ENCODE results near the gene AGXT2. TPM values are rescaled to one million over a fixed set of nuclear protein-coding genes. Genes with fewer than 3 reads are reported as not detected.

AGXT2 gene
- total RNA-seq, 1 experiment from 2014 or later, result not detected

- Histone ChIP-seq H3K79me1 (ENCODE audit: insufficient read depth, low read depth, low read length, poor library complexity, severe bottlenecking) (no peaks in the 10 kb centered on the region), H3K27ac (ENCODE audit: insufficient read length, low read depth, low read length) (no peak overlapping the region), H3K4me2 (ENCODE audit: insufficient read depth, insufficient read length, low read length) (no peak overlapping the region), H4K91ac (ENCODE audit: insufficient read length, low read depth, low read length) (no peak overlapping the region), H3K23me2 (ENCODE audit: insufficient read length, low read depth, low read length, poor library complexity, severe bottlenecking) (no peaks in the 10 kb centered on the region), H3K4me1 (ENCODE audit: insufficient read depth, low read length) (peaks cover 3% of the 10 kb centered on the region; the same call in 1 of the 2 replicates), H3K4ac (ENCODE audit: low read depth, low read length) (no peak overlapping the region), H4K20me1 (ENCODE audit: control insufficient read depth, insufficient read depth, insufficient read length) (no peaks in the 10 kb centered on the region), H3K14ac (ENCODE audit: insufficient read depth, low read length) (no peak overlapping the region), H3K18ac (ENCODE audit: insufficient read length, low read depth, low read length) (no peak overlapping the region), H2BK5ac (ENCODE audit: insufficient read length, low read length) (no peak overlapping the region), H4K8ac (replicated peaks; ENCODE audit: insufficient read length, low read depth, low read length) (no peak overlapping the region), H2BK12ac (ENCODE audit: insufficient read length, low read depth, low read length) (no peak overlapping the region), H2AFZ (ENCODE audit: low read length) (no peak overlapping the region), H2BK15ac (ENCODE audit: low read depth, low read length) (no peak overlapping the region), H3T11ph (ENCODE audit: low read length) (no peak overlapping the region), H3K79me2 (ENCODE audit: insufficient read depth, low read length) (no peaks in the 10 kb centered on the region), H3K23ac (ENCODE audit: insufficient read length, low read depth, low read length) (no peak overlapping the region), H2BK120ac (ENCODE audit: low read depth, low read length, poor library complexity, severe bottlenecking) (no peak overlapping the region), H3K9me3 (ENCODE audit: control insufficient read depth, low read depth, low read length) (no peaks in the 10 kb centered on the region), H2AK5ac (ENCODE audit: insufficient read length, low read length) (no peak overlapping the region), H2BK20ac (ENCODE audit: low read depth, low read length, poor library complexity, severe bottlenecking) (no peak overlapping the region), H4K5ac (ENCODE audit: insufficient read length, low read depth, low read length) (no peak overlapping the region), H3K56ac (ENCODE audit: insufficient read length, low read depth, low read length) (no peak overlapping the region), H3K27me3 (ENCODE audit: insufficient read depth, low read length) (no peaks in the 10 kb centered on the region), H3K9ac (ENCODE audit: extremely low read depth, insufficient read length, low read length) (no peak overlapping the region)
- TF ChIP-seq, protein P1, sequence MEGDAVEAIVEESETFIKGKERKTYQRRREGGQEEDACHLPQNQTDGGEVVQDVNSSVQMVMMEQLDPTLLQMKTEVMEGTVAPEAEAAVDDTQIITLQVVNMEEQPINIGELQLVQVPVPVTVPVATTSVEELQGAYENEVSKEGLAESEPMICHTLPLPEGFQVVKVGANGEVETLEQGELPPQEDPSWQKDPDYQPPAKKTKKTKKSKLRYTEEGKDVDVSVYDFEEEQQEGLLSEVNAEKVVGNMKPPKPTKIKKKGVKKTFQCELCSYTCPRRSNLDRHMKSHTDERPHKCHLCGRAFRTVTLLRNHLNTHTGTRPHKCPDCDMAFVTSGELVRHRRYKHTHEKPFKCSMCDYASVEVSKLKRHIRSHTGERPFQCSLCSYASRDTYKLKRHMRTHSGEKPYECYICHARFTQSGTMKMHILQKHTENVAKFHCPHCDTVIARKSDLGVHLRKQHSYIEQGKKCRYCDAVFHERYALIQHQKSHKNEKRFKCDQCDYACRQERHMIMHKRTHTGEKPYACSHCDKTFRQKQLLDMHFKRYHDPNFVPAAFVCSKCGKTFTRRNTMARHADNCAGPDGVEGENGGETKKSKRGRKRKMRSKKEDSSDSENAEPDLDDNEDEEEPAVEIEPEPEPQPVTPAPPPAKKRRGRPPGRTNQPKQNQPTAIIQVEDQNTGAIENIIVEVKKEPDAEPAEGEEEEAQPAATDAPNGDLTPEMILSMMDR (conservative IDR thresholded peaks at IDR 0.05), result no peak
- no CpG with 5 or more reads among the region's 2 CpGs for WGBS (ENCODE audit: extremely low coverage, insufficient read length, low lambda C conversion rate)
- H3K27me3 Mint-ChIP-seq (ENCODE audit: low read depth), result no peaks in the 10 kb centered on the region
- no peak for DNase-seq
- no peaks in the 10 kb centered on the region for H3K9me3 Mint-ChIP-seq
- no peak overlapping the region for H3K4me3 Mint-ChIP-seq
- H3K4me1 Mint-ChIP-seq, result peaks cover 12 to 21% of the 10 kb centered on the region in 2 experiments
- H3K36me3 Mint-ChIP-seq (ENCODE audit: insufficient read depth in 1 of 3, low read depth in 3 of 3), result no peaks in the 10 kb centered on the region
- H3K27ac Mint-ChIP-seq, result no peak overlapping the region; a peak in 1 of 7 replicates
These were observed 8.9 kb downstream of the AGXT2 start for GRCh38 chr5:35038891-35039290.

Measured in H9 (cell line).